Upper lobe of left lung (tissue), 6 donors: Measurements from ENCODE around the gene METTL17. TPM values are rescaled to one million over a fixed set of nuclear protein-coding genes. Genes with fewer than 3 reads are reported as not detected.

ENCODE experiments used
- ATAC-seq, 2 donors: fragments of 200-7000 bp; cut with Tn5 transposase; one replicate each; pipeline ENCODE4 v1.9.1; 2022; ENCODE audit warnings: mild to moderate bottlenecking in 2 of 2, moderate library complexity in 2 of 2; ENCODE audit not compliant: low FRiP score in 2 of 2
- DNase-seq, 2 donors: peaks; one replicate each; pipeline ENCODE4 v3.0.0-alpha.2; 2019 to 2020
- H3K27ac ChIP-seq, 4 donors: fragments of 200-600 bp; sonication (generic); one replicate each; pipeline ENCODE4 v1.5.1; 2016 to 2019
- H3K27me3 ChIP-seq, 4 donors: fragments of 200-600 bp; sonication (generic); one replicate each; pipeline ENCODE4 v1.5.1; 2017 to 2019
- H3K36me3 ChIP-seq, 4 donors: fragments of 200-600 bp; sonication (generic); one replicate each; pipeline ENCODE4 v1.5.1; 2016 to 2019
- H3K4me1 ChIP-seq, 4 donors: fragments of 200-600 bp; sonication (generic); one replicate each; pipeline ENCODE4 v1.5.1; 2018 to 2019
- H3K4me3 ChIP-seq, 4 donors: fragments of 200-600 bp; sonication (generic); one replicate each; pipeline ENCODE4 v1.5.1; 2017 to 2019; ENCODE audit warnings: mild to moderate bottlenecking in 2 of 4, moderate library complexity in 1 of 4
- H3K9me3 ChIP-seq, 4 donors: fragments of 200-600 bp; sonication (generic); one replicate each; pipeline ENCODE4 v1.5.1; 2018 to 2019
- EP300 ChIP-seq, 4 donors: sonication (generic); formaldehyde crosslinking; IDR thresholded peaks; one replicate each; pipeline ENCODE4 v1.5.1; 2017; ENCODE audit warnings: antibody characterized with exemption in 4 of 4, control low read depth in 2 of 4
- POLR2A ChIP-seq, 4 donors: fragments of 450-650 bp; IDR thresholded peaks; one replicate each; pipeline ENCODE4 v1.5.1; 2016 to 2017; ENCODE audit warnings: antibody characterized with exemption in 4 of 4, mild to moderate bottlenecking in 2 of 4
- POLR2AphosphoS5 ChIP-seq, 2 donors: sonication (generic); formaldehyde crosslinking; IDR thresholded peaks; one replicate each; pipeline ENCODE4 v1.5.1; 2017; ENCODE audit warnings: antibody characterized with exemption in 2 of 2
- WGBS, 2 donors: methylation state at CpG; one replicate each; pipeline ENCODE4 v1.1.5; 2017 to 2018; 5-methylcytosine and 5-hydroxymethylcytosine counted together
- total RNA-seq, 6 donors: library from RNA; depleted of rRNA in 4 of 6; stranded (reverse); fragments of >200 nt in 4 of 6; gene quantifications; one replicate each; pipeline versions ENCODE4 v1.1.0 to v1.2.1, GENCODE V29; 2016 to 2021
- TF ChIP-seq, protein P1 (sequence below), 6 experiments: fragments of 450-650 bp in 4 of 6; fragments of 200-600 bp in 2 of 6; sonication (generic) in 2 of 6; IDR thresholded peaks; one replicate each; pipeline ENCODE4 v1.5.1; 2016 to 2019; ENCODE audit warnings: antibody characterized with exemption in 6 of 6
- donor health status: DM: no; HTN: no; CAD: no; lungs with moderate emphysema.
- donor health status: DM: no; HTN: yes; CAD: no; lungs with severe emphysema.

METTL17 gene
- total RNA-seq, 6 donors from 2014 or later, result 39.2 to 202 (median 59.4) TPM

DNA sequence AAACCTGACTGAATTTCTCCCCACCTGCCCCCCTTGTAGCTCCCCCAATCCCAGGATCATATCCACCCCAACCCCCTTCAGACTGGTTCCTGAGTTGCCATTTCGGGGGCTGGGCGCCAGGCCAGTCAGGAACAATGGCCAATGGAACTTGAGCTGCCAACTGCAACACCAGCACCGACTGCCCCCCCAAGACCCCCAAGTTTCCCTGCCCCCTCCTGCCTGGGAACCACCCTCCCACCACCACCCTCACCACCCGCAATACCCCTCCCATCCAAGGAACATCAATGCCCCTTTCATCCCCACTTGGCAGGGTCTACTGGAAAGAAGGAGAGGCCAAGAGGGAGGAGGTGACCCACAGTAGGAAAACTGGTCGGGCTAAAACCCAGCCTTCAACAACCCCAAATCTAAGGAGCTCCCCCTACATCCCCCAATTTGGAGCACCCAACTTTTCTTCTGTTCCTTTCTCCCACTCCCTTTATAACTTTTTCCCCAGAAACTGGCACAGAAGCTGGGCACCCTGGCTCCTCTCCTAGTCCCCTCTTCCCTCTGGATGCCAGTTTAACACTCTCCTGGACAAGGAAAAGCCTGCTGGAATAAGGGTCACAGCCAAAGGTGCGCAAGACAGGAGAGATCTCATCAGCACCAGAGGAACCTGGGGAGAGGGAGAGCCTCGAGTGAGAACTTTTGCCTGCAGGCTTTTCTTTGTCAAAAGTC is 36.7 kb downstream of the METTL17 start:
- Histone ChIP-seq H3K4me3 (peak overlapping the region in 1 of 4 donors; percentile 74), H3K27ac (peak overlapping the region; percentile 80 to 93 (median 88)), H3K36me3 (peaks cover 0 to 5% (median under 1%) of the 10 kb centered on the region in 4 donors), H3K27me3 (peaks cover 0 to 8% (median 1%) of the 10 kb centered on the region in 4 donors), H3K9me3 (no peaks in the 10 kb centered on the region), H3K4me1 (peaks cover 29 to 36% (median 30%) of the 10 kb centered on the region in 4 donors)
- WGBS, 2 donors, result 58 to 84% methylated on average over 7 of the region's 7 CpGs
- TF ChIP-seq POLR2A (IDR thresholded peaks at IDR 0.05) (no peak), EP300 (IDR thresholded peaks at IDR 0.05) (no peak), POLR2AphosphoS5 (IDR thresholded peaks at IDR 0.05) (no peak)
- TF ChIP-seq, protein P1, sequence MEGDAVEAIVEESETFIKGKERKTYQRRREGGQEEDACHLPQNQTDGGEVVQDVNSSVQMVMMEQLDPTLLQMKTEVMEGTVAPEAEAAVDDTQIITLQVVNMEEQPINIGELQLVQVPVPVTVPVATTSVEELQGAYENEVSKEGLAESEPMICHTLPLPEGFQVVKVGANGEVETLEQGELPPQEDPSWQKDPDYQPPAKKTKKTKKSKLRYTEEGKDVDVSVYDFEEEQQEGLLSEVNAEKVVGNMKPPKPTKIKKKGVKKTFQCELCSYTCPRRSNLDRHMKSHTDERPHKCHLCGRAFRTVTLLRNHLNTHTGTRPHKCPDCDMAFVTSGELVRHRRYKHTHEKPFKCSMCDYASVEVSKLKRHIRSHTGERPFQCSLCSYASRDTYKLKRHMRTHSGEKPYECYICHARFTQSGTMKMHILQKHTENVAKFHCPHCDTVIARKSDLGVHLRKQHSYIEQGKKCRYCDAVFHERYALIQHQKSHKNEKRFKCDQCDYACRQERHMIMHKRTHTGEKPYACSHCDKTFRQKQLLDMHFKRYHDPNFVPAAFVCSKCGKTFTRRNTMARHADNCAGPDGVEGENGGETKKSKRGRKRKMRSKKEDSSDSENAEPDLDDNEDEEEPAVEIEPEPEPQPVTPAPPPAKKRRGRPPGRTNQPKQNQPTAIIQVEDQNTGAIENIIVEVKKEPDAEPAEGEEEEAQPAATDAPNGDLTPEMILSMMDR (IDR thresholded peaks at IDR 0.05), result no peak
- no peak for ATAC-seq
- DNase-seq, result peak in 1 of 2 donors; percentile 21

- DNase-seq (no peak), ATAC-seq (no peak)
- Histone ChIP-seq H3K9me3 (no peaks in the 10 kb centered on the region), H3K27ac (peak overlapping the region; percentile 80 to 93 (median 88)), H3K27me3 (peaks cover 0 to 8% (median 1%) of the 10 kb centered on the region in 4 donors), H3K36me3 (peaks cover 0 to under 1% (median 0%) of the 10 kb centered on the region in 4 donors), H3K4me1 (peaks cover 29 to 36% (median 30%) of the 10 kb centered on the region in 4 donors), H3K4me3 (no peak overlapping the region)
- WGBS, 2 donors, result 64 to 68% methylated on average over 3 of the region's 3 CpGs
- TF ChIP-seq POLR2AphosphoS5 (IDR thresholded peaks at IDR 0.05), result no peak
- TF ChIP-seq, protein P1 (IDR thresholded peaks at IDR 0.05), result no peak
- no peak for TF ChIP-seq POLR2A (IDR thresholded peaks at IDR 0.05)
- no peak for TF ChIP-seq EP300 (IDR thresholded peaks at IDR 0.05)
These were observed 37.2 kb downstream of the METTL17 start for GRCh38 chr14:21026988-21027315.

DNA sequence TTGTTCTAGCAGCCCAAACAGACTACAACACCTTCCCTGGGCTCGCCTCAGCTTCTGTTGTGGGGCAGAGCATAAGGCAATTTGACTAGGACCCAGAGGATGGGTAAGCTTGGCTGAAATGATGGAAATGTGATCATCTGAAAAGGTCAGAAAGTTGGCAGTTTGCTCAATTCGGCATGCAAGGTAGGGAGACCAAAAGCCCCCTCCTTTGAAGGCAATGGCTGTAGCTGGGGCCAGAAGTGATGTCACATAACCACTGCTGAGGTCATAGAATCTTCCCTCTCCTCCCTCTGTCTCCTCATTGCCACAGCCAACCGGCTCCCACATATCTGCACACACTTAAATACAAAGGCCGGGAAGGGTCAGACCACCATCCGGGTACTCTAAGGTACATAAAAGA is 40.1 kb downstream of the METTL17 start, which contains the start of gene TPPP2:
TSS of gene TPPP2 (plus strand) at position 301 of the 400 bp plus-strand sequence. CDS start 365 bp downstream, outside the sequence.
- DNase-seq (no peak), ATAC-seq (no peak)
- Histone ChIP-seq H3K27me3 (peaks cover 0 to 4% (median 1%) of the 10 kb centered on the region in 4 donors), H3K36me3 (no peaks in the 10 kb centered on the region), H3K27ac (no peak within 1 kb of the TSS), H3K4me1 (peaks cover 10 to 13% (median 12%) of the 10 kb centered on the region in 4 donors), H3K4me3 (no peak within 1 kb of the TSS), H3K9me3 (no peaks in the 10 kb centered on the region)
- TF ChIP-seq, protein P1 (IDR thresholded peaks at IDR 0.05), result no peak
- TF ChIP-seq POLR2A (IDR thresholded peaks at IDR 0.05) (no peak), EP300 (IDR thresholded peaks at IDR 0.05) (no peak), POLR2AphosphoS5 (IDR thresholded peaks at IDR 0.05) (no peak)
- WGBS, 2 donors, result 90 to 98% methylated on average over 5 of the region's 5 CpGs

- WGBS, 2 donors, result 82 to 90% methylated on average over 12 of the region's 12 CpGs
- ATAC-seq (no peak), DNase-seq (no peak)
- peaks cover 4 to 12% (median 9%) of the 10 kb centered on the region in 4 donors for H3K4me1 ChIP-seq
- H3K36me3 ChIP-seq, result no peaks in the 10 kb centered on the region
- H3K27ac ChIP-seq, result no peak overlapping the region
- H3K9me3 ChIP-seq, result no peaks in the 10 kb centered on the region
- H3K27me3 ChIP-seq, result no peaks in the 10 kb centered on the region
- H3K4me3 ChIP-seq, result no peak overlapping the region
- no peak for TF ChIP-seq POLR2A (IDR thresholded peaks at IDR 0.05)
- TF ChIP-seq POLR2AphosphoS5 (IDR thresholded peaks at IDR 0.05), result no peak
- TF ChIP-seq, protein P1 (IDR thresholded peaks at IDR 0.05), result no peak
- TF ChIP-seq EP300 (IDR thresholded peaks at IDR 0.05), result no peak
These were observed 40.8 kb downstream of the METTL17 start for GRCh38 chr14:21030531-21030930.
